GM19240 (cell line): ENCODE results near the gene PIK3R1.
"Not testable (repeated sequence)": the region's sequence is repeated elsewhere in the genome, so short reads cannot be mapped to it uniquely, and the experiment has no call there.

Source experiments
- DNase-seq: peaks from one replicate; pipeline ENCODE4 v3.0.0; 2011; ENCODE audit warnings: low spot score; ENCODE audit not compliant: insufficient read length

PIK3R1 gene

DNA sequence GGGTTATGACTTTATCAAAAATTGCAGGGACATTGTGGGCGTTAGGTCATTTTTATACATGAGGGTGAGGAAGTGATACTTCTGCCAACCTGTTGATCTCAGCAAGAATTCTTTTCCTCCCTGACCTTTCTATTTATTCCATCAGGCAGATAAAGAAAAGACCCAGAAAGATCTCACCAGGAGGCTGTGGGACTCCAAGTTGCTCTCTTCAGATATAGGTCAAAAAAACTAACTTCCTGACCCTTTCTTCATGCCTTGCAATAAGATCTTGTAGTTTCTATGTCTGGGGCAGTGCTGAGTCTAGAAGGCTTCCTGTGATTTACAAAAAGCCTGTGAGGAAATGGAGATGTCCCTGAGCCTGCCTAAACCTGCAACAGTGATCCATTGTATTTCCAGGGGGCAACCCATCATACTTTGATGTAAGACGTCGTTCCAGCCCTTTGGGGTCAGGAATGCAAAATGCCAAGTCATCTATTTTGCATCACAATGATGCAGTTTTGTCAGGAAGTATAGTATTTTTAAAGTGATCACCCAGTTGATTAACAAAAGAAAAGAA is 22.0 kb upstream of the PIK3R1 start:
- no peak for DNase-seq

DNA sequence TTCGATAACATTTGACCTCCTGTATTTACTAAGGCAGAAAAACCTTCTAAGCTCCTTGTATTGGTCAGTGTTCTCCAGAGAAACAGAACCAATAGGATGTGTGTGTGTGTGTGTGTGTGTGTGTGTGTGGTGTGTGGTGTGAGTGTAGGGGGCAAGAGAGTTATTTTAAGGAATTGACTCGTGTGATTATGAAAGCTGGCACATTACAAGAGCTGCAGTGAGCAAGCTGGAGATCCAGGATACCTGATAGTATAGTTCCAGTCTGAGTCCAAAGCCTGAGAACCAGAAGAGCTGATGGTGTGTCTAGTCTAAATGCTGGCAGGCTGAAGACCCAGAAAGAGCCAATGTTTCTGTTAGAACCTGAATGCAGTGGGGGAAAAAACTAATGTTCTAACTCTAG is 21.2 kb upstream of the PIK3R1 start:
- no peak for DNase-seq

DNA sequence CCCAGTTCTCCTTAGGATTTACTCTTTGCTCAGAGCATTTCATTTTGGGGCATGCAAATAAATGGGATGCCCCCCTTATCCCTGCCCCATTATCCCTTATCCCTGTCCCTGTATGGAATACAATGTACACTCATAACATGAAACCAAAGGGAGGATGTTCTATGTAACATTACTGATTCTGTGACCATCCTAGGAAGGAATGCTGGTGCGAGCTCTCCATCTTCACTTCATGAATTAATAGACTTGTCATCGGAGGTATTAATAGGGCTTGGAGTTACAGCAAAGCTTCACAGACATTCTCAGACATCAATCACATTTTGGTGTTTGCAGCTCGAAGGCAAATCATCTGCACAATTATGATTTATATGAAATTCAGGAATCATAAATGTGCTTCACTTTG is 20.4 kb upstream of the PIK3R1 start:
- DNase-seq = no peak

DNA sequence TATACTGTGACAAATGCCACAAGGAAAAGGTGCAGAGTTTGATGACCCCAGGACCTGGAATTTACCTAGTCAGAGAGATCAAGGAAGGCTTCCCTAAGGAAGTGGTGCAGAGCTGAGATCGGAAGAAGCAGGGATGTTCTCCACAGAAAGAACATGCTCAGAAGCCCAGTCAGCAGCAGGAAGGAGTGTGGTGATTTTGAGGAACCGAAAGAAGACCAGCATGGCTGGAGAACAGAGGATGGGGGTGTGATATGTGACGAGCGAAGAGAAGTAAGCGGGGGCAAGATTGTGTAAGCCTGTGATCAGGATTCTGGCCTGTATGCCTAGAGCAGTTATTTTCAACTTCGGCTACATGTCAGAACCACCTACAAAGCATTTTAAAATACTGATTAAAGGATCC is 18.7 kb upstream of the PIK3R1 start:
- peak; percentile 50 for DNase-seq

DNA sequence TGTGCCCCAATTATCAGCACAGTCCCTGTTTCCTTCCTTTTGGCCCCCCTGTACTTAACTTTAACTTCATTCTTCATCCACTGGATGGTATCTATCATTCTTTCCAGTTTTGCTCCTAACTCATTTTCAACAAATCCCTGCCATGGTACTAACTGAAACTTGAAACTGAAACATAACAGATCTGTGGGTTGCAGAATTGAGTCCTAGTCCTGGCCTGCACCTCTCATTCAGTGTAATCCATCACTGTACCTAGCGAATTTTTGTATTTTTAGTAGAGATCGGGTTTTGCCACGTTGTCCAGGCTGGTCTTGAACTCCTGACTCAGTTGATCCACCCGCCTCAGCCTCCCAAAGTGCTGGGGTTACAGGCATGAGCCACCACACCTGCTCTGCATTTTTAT is 15.3 kb upstream of the PIK3R1 start:
- DNase-seq = no peak

DNA sequence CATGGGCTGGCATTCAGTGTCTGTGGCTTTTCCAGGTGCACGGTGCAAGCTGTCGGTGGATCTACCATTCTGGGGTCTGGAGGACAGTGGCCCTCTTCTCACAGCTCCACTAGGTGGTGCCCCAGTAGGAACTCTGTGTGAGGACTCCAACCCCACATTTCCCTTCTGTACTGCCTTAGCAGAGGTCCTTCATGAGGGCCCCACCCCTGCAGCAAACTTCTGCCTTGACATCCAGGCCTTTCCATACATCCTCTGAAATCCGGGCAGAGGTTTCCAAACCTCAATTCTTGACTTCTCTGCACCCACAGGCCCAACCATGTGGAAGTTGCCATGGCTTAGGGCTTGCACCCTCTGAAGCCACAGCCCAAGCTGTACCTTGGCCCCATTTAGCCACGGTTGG is 4.9 kb upstream of the PIK3R1 start:
- DNase-seq = not testable (repeated sequence)

DNA sequence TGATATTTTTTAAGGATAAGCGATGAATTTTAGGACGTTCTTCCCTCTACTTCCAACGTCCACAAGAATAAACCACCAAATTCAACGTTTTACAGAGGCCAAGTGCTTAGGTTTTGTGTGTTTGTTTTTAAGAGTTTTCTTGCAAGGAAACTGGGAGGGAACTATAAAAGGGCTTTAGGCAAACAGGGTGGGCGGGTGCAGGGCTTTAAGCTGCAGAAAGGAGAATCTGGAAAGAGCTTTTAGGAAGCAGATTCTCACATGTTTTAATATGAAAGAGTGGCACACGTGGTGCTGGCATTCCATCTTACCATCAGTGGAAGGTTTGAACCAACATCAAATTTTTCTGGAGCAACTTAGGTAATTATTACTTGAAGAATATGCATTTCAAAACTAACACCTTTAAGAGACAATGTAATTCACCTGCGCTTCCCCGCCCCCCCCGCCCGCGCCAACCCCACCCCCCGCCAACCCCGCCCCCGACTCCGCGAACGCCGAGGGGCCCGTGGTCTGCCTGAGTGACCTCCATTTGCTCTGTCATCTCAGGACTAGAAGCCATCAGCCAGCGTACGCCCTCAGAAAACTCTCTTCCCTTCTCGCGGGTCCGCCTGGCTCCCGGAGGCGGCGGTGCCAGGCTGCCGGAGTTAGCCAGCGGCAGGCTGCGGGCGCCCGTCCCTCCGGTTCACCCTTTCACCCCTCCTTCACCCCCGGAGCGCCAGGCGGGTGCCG is 911 bp upstream of the PIK3R1 start:
- peak; percentile 12 for DNase-seq

DNA sequence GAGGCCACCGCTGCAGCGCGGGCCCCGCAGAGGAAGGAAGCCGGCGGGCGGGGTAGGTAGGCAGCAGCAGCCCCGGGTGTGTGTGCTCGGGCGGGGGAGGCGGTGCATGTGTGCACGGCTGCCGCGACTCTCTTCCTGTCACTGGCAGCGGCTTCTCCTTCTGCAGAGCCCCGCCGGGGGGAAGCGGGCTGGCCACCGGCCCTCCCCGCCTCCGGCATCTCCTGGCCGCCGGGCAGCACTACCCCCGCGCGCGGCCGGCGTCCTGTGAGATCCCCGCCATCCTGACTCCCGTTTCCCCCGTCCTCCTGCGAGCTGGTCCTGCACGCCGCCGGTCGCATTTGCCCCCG is 315 bp downstream of the PIK3R1 start:
- no peak for DNase-seq

DNA sequence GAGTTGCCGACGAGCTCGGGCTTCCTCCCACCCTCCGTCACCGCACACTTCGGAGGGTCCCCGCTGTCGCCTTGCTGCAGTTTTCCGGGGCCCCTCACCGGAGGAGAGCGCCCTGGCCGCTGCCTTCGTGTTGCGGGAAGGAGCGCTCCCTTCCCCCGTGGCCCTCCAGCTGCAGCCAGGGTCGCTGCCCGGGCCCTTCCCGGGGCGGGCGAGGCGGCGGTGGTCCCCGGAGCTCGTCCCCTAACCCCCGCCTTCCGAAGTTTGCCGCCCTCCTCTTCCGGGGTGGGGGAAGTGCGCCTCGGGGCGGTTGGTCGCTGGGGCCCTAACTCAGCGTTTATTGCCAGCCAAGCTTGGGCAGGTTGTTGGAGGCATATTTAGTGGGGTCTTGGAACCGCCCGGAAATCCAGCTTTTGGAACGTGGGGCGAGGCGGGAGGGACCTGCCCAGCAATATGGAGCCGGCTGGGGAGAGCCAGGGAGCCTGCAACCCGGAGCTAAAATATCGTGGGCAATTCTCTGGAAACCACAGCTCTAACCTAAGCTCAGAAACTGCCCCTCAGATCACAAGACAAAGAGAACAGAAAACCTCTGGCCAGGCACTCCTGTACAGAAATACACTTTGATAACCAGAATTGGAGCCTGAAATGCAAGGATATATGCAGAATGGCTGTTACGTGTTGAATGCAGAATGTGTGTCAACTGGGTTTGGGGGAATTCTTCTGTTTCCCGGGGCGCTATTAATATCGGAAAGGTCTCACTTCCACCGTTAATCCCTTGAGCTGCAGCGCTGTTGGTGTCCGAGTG is 890 bp downstream of the PIK3R1 start:
- no peak for DNase-seq

DNA sequence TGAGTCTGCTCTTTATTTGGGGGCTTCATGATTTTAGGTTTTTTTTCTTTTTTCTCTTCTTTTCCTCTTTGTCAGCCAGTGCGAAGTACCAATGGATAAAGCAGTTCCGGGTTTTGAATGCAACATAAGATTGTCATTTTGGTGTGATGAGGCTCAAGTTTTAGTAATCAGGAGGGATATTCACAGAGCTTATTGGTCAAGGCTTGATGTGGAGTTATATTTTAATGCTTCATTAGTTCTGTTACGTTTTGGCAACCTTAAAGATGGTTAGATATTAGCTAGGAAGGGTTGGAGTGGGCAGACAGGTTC is 1.4 kb downstream of the PIK3R1 start:
- DNase-seq = no peak

DNA sequence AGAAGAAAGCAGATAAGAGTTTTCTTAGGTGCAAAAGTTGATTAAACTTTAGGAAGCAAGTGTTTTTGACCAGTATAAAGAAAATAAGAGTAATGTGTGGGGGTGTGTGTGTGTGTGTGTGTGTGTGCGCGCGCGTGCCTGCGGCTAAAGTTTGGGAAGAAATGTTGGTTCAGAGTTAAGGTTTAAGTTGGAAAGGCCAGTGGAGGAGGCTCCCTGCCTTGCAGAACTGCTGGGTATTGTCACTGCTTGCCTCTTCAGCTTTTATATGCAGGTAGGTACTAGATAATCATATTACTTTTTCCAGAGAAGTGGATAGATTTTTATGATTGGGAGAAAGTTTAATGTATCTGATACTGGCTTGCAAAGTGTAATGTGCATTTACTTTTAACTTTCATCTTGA is 2.0 kb downstream of the PIK3R1 start:
- DNase-seq = no peak

DNA sequence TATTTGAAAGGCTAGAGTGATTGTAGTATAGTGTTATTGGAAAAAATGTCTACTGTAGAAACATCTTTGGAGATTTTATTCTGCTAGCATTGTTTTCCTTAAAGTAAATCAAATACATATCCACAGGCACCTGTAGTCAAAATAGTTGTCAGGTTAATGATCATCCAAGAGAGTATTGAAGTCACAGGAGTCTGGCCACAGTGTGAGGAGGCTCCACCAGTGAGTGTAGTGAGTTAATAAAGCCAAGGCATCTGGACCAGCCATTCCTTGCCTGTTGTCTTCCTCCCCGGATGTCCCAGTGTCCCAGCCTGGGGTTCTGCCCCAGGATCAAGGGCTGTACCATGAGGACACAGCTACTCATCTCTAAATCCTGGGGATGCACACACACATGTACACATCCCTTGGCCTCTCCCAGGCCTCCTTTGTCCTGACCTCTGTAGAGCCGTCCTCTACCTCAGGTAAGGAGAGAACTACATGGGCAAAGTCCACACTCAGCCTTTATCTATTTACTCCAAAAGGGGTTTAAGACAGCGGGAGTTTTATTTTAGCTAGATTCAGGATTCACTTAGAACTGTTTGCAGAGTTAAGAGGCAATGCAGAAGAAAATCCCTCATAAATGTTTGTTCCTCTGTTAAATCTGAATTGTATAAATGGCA is 3.7 kb downstream of the PIK3R1 start:
- no peak for DNase-seq

DNA sequence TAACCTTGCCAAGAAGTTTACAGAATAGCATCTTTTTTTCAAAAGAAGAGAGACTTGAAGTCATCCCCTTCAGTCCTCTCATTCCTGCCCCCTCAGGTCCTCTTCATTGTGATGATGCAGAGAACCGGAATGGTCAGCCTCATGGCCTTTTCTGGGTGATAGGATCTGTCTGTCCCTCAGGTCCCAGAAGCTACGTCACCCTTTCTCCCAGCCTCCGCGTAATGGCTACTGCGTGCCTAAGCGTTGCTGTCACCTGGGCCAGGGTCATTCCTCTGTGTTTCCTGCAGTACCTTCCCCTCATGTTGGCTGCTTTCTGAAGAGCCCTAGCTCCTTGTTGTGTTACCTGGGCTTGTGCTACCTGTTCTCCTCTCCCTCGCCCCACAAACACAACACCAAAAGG is 4.7 kb downstream of the PIK3R1 start:
- no peak for DNase-seq

DNA sequence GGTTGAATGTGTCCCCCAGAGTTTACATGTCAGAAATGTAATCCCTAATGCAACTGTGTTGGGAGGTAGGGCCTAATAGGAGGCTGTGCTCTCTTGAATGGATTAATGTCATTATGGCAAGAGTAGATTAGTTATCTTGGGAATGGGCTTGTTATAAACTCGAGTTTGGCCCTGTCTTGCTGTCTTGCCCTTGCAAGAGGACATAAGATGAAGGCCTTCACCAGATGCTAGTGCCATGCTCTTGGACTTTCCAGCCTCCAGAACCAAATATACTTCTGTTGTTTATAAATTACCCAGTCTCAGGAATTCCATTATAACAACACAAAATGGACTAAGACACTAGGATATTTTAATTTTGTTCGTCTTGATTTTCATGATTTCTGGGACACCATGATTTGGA is 5.4 kb downstream of the PIK3R1 start:
- no peak for DNase-seq

DNA sequence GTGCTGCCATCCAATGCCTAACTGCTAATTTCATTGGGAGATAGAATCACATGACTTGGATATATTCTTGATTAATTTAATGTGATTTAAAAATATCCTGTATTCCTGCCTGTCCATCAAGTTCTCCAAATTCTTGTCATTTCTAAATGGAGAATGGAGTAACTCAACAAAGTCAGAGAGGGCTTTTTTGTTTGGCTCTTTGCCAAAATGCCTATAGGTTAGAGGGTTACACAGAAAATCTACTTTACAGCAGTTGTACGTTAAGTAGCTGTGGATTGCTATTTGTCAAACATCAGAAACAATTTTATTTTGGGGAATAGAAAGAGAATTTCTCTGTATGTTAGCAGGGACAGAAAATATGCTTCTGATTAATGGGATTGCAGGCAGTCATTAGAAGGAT is 5.9 kb downstream of the PIK3R1 start:
- no peak for DNase-seq

DNA sequence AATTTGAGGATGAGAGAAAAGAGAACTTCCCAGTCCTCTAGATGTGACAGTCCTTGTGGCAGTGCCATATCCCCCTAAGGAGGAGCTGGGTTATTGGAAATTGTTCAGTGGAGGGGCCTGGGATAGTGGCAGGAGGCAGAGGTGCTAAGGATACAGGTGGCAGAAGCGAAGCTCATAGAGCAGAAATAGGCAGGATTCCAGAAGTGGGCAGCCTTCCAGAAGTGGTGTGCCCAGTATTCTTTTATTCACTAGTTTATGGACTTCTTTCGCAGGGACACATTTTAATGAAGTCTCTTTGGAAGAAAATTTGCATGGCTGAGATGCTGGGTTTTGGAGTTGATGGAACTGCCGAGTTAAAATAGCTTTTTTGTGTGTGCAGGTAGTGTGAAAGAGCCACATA is 6.8 kb downstream of the PIK3R1 start:
- DNase-seq = no peak

DNA sequence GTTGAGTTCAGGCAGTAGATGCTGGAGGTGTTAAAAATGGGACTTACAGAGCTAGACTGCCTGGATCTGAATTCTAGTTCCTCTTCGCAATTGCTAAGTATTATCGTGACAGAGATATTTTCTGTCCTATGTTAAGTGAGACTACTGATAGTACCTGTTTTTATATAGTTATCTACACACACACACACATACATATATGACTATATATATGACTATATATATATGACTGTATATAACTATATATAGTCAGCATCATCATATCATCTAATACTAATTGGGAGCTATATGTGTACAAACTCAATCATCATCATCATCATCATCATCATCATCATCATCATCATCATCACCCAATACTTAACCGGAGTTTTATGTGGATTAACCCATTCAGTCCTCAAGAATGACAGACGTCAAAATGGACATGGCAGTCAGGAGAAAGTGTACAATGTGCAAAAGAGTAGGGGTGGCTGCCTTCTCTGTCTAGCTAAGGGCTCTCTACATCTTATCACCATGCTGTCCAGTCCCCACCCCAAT is 7.3 kb downstream of the PIK3R1 start:
- no peak for DNase-seq

DNA sequence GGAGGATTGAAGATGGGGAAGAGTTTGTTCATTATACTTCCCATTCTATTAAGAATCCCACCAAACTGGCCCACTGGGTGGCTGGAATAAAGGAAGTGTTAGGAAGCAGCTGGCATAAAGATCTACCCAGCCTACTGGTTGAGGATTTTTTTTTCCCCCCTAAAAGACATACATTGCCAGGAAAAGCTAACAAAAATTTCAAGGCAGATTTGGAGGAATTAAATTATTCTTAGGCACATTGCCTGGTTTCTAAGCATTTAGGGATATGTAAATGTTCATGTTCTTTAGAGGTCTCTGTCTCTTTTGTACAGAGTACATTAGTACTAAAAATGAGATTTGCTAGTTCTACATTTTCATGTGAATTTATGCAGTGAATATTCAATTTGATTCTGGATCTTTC is 8.3 kb downstream of the PIK3R1 start:
- DNase-seq = no peak

DNA sequence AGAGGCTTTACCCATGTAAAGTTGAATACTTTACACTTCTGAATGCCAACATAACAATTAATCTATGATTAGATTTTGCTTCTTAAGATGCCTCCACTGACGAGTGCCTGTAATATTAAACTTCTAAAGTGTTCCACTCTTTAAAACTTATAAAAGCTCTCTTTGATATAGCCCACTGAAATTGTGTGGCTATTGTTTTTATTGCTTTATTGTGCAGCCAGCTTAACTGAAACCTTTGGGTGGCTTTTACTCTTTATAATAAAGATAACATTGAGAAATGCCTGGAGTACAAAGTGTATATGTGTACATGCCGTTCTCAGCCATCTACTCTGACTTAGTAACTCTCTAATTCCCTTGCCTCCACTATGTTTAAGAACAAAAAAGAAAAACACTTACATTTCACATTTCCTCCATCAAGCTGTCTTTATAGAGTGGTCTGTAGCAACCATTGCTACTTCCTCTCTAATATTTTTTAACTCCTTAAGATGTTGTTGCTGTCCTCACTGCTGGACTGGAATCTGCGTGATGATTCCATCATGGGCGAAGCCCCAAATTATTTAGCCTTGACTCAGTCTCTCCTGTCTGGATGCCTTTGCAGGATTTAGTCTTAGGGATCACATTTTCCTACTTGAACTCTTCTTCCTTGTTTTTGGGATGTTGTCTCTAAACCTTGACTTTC is 9.1 kb downstream of the PIK3R1 start:
- no peak for DNase-seq

DNA sequence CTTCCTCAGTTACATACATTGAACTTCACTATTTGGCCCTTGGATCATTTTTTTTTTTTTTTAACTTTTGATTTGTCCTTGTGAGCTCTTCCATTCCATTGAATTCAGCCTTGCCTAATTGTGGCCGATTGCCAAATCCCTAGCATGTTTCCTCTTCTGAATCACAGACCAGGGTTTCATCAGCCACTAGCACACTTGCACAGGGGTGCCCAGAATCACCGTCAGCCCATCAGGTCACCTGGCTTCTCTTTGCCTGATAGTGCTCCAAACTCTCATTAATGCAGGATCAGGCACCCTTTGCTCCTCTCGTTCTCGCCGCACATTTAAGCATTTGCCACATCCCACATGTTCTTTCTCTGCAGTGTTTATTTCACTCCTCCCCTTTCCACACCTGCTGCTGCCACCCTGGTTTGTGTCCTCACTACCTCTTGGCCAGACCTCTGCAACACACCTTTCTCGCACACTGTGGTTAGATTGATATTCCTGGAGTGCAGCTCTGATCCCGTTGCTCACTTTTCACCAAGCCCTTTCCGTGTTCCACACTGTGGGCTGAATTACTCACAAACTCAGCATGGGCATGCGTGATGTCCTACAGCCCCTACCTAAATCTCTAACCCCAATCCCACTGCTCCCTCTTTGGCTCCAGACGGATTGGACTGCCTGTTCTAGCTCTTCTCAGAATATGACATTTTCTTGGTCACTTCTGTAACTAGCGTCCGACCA is 9.8 kb downstream of the PIK3R1 start:
- DNase-seq = no peak

DNA sequence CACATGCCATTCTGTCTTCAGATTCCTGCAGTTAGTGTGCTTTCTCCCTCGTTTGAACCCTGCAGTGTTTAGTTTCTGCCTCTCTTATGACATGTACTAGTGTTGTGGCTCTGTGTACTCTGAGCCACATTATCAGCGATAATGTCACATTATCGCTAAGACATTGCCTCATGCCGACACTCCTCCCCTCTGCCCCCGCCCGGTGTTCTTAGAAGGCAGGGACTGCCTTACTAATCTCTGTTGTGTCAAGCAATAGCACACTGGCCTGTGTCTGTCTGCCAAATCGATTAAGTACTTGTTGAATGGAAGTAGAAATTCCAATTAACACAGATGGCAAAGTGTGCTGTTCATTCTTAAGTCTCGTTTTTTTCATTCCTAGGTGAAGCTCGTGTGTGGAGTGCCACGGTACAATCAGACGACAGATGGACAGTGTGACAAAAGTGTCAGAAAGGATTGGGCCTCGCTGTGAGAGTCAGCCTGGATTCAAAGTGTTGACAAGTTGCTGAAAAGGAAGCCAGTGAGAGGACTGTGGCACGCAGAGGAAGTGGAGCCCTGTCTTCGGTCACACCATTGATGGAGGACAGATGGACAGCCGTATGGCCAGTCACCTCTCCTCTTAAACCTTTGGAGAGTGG is 10.5 kb downstream of the PIK3R1 start:
- DNase-seq = no peak
